Stimulated activated naive CD8-positive, alpha-beta T cell treated with anti-CD3 and anti-CD28 coated beads, Interleukin-15, Interleukin-2, amounts not matched to agents 100 ng/mL and 50 ng/mL, for 24 hours (primary cell): ENCODE results near the gene INTS12.

Experiments used
- H3K27ac Mint-ChIP-seq: one replicate; pipeline ENCODE4 v1.8.0; 2021; ENCODE audit warnings: mild to moderate bottlenecking, mixed read lengths
- H3K27me3 Mint-ChIP-seq: one replicate; pipeline ENCODE4 v1.8.0; 2021; ENCODE audit warnings: mixed read lengths
- H3K36me3 Mint-ChIP-seq: one replicate; pipeline ENCODE4 v1.8.0; 2021; ENCODE audit warnings: low read depth, mixed read lengths
- H3K4me1 Mint-ChIP-seq: one replicate; pipeline ENCODE4 v1.8.0; 2021; ENCODE audit warnings: low read depth, mixed read lengths
- H3K4me3 Mint-ChIP-seq: one replicate; pipeline ENCODE4 v1.8.0; 2021; ENCODE audit warnings: mild to moderate bottlenecking, mixed read lengths
- H3K9me3 Mint-ChIP-seq: one replicate; pipeline ENCODE4 v1.8.0; 2021; ENCODE audit warnings: mixed read lengths

INTS12 gene

GRCh38 chr4:105659190-105659589 is 49.3 kb downstream of the INTS12 start:
- Mint-ChIP-seq H3K36me3 (no peaks in the 10 kb centered on the region), H3K27me3 (peaks cover 9% of the 10 kb centered on the region), H3K9me3 (no peaks in the 10 kb centered on the region), H3K4me1 (no peaks in the 10 kb centered on the region), H3K4me3 (no peak overlapping the region), H3K27ac (no peak overlapping the region)

DNA sequence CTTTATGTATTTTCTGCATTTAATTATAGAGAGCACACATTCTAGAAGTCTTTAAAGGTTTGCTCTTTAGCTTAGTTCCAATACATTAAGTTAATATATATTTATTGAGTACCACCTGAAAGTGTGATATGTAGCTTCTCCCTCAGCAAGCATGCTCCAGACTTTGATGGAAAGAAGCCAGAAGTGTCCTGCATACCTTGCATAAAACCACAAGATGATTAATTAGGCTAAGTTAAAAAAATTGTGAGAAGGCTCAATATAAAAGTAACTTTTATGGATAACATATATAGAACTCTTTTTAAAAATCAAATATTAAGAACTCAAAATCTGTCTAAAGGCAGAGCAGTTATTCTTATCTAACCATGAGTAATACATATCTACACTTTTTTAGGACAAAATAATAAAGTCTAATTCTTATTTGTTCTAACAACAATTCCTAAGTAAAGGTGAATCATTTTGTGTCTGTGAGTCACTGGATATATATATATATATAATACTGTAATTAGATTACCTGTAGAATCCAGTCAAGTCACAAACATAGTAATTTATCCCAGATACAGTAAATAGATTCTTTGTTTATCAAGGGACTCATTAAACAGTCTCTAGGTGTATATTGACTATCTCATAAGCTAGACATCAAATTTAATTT is 51.2 kb downstream of the INTS12 start:
- peaks cover 8% of the 10 kb centered on the region for H3K27me3 Mint-ChIP-seq
- no peaks in the 10 kb centered on the region for H3K4me1 Mint-ChIP-seq
- no peaks in the 10 kb centered on the region for H3K9me3 Mint-ChIP-seq
- H3K27ac Mint-ChIP-seq, result no peak overlapping the region
- H3K36me3 Mint-ChIP-seq, result no peaks in the 10 kb centered on the region
- no peak overlapping the region for H3K4me3 Mint-ChIP-seq

DNA sequence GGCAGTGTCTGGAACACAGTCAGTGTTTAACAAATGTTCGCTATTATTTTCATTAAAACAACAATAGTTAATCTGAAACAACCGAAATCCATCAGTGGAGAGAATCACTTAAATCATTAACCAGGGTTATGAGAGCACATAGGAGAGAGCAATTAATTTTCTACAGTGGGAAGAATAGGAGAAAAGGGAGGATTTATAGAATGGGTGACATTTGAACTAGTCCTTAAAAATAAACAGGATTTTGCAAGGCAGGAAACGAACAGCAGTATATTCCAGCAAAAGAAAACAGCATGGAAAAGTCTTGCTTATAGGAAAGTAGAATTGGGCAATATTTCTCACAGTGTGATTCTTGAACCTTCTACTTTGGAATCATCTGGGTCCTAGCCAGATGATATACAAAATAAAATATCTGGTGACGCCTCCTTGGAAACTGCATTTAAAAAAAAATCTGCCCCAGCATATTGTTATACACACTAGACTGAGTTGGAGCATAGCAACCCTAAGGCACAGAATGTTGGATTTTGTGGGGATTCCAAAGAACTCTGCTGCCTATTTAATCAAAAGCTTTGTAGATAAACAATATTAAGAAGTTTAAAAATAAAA is 56.1 kb downstream of the INTS12 start:
- Mint-ChIP-seq H3K9me3 (no peaks in the 10 kb centered on the region), H3K36me3 (no peaks in the 10 kb centered on the region), H3K27me3 (peaks cover 21% of the 10 kb centered on the region), H3K4me1 (no peaks in the 10 kb centered on the region), H3K27ac (no peak overlapping the region), H3K4me3 (no peak overlapping the region)

GRCh38 chr4:105651884-105652283 is 56.6 kb downstream of the INTS12 start:
- Mint-ChIP-seq H3K27me3 (peaks cover 24% of the 10 kb centered on the region), H3K36me3 (no peaks in the 10 kb centered on the region)

DNA sequence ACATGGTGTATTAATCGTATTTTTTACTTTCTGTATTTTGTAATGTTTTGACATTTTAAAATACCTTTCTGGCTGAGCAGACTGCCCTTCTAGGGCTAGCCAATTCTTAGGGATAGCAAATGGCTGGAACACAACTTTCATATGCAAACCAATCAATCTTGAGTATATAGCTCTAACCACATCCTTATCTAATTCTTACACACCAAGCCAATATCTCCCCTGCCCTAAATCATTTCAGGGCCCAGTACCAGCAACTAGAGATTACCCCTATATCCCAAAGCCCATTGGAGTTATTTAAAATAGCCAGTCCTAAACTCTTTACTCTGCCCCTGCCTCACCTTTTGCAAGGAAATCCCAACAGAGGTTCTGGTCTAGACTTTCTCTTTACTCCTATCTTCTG is 58.3 kb downstream of the INTS12 start:
- Mint-ChIP-seq H3K4me3 (no peak overlapping the region), H3K9me3 (no peaks in the 10 kb centered on the region), H3K36me3 (no peaks in the 10 kb centered on the region), H3K27me3 (peaks cover 24% of the 10 kb centered on the region), H3K27ac (no peak overlapping the region), H3K4me1 (no peaks in the 10 kb centered on the region)

More at GRCh38 chr4:105651884-105652283, 56.6 kb downstream of the INTS12 start:
- Mint-ChIP-seq H3K27ac (no peak overlapping the region), H3K4me3 (no peak overlapping the region), H3K9me3 (no peaks in the 10 kb centered on the region), H3K4me1 (no peaks in the 10 kb centered on the region)

- peaks cover 16% of the 10 kb centered on the region for H3K27me3 Mint-ChIP-seq
- H3K4me3 Mint-ChIP-seq, result no peak overlapping the region
- no peak overlapping the region for H3K27ac Mint-ChIP-seq
- H3K9me3 Mint-ChIP-seq, result no peaks in the 10 kb centered on the region
- H3K4me1 Mint-ChIP-seq, result no peaks in the 10 kb centered on the region
- H3K36me3 Mint-ChIP-seq, result no peaks in the 10 kb centered on the region
Observed at GRCh38 chr4:105645440-105645839, 63.0 kb downstream of the INTS12 start.

GRCh38 chr4:105644257-105644656 is 64.2 kb downstream of the INTS12 start:
- peaks cover 22% of the 10 kb centered on the region for H3K27me3 Mint-ChIP-seq
- no peak overlapping the region for H3K4me3 Mint-ChIP-seq
- H3K4me1 Mint-ChIP-seq, result no peaks in the 10 kb centered on the region
- H3K36me3 Mint-ChIP-seq, result no peaks in the 10 kb centered on the region
- H3K27ac Mint-ChIP-seq, result no peak overlapping the region
- H3K9me3 Mint-ChIP-seq, result no peaks in the 10 kb centered on the region

GRCh38 chr4:105641845-105642244 is 66.6 kb downstream of the INTS12 start:
- Mint-ChIP-seq H3K4me1 (peaks cover 5% of the 10 kb centered on the region), H3K27ac (no peak overlapping the region), H3K36me3 (no peaks in the 10 kb centered on the region), H3K27me3 (peaks cover 14% of the 10 kb centered on the region), H3K4me3 (no peak overlapping the region), H3K9me3 (no peaks in the 10 kb centered on the region)

- H3K9me3 Mint-ChIP-seq, result no peaks in the 10 kb centered on the region
- H3K4me3 Mint-ChIP-seq, result no peak overlapping the region
- H3K27me3 Mint-ChIP-seq, result peaks cover 10% of the 10 kb centered on the region
- H3K27ac Mint-ChIP-seq, result no peak overlapping the region
- H3K4me1 Mint-ChIP-seq, result peaks cover 5% of the 10 kb centered on the region
- H3K36me3 Mint-ChIP-seq, result no peaks in the 10 kb centered on the region
Observed at GRCh38 chr4:105637408-105638176, 70.9 kb downstream of the INTS12 start.

DNA sequence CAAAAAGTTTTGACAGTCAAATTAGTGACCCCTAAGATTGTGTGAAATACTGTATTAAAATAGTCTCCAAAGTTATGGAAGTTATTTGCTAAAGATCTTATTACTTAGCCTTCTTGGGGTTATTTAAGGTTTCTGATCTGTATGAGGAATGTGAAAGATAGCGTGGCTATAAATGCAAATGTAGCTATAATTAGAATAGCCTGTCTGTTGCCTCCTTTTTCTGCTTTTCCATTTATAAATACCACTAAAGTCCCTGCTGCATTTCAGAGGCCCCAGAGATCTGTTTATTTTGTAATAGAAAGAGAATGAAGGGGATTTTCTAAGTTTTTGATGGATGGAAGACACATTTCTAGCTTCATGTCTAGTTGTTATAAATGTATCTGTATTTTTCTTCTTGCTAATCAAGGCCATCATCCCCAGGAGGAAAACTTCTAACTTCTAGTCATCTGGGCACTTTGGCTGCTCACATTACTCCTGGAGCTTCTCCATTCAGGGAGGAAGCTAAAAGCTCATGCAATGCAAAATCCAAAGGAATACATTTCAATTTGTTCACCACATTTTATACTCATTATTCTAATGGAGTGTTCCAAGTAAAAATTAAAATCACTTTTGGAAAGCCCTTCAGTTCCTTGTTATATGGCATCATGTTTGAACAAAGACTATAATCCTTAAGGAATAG is 73.9 kb downstream of the INTS12 start:
- H3K27me3 Mint-ChIP-seq, result peaks cover 3% of the 10 kb centered on the region
- H3K4me3 Mint-ChIP-seq, result no peak overlapping the region
- peaks cover 5% of the 10 kb centered on the region for H3K4me1 Mint-ChIP-seq
- no peaks in the 10 kb centered on the region for H3K36me3 Mint-ChIP-seq
- H3K27ac Mint-ChIP-seq, result no peak overlapping the region
- H3K9me3 Mint-ChIP-seq, result no peaks in the 10 kb centered on the region

GRCh38 chr4:105633241-105633640 is 75.2 kb downstream of the INTS12 start:
- Mint-ChIP-seq H3K27me3 (peaks cover 7% of the 10 kb centered on the region), H3K9me3 (no peaks in the 10 kb centered on the region), H3K4me3 (no peak overlapping the region), H3K4me1 (peaks cover 5% of the 10 kb centered on the region), H3K36me3 (no peaks in the 10 kb centered on the region), H3K27ac (no peak overlapping the region)
